ENCODE measurements around the gene EIF2S1. TPM values are rescaled to one million over a fixed set of nuclear protein-coding genes. Genes with fewer than 3 reads are reported as not detected.

The EIF2S1 gene
- total RNA-seq, 2 donors from 2014 or later = 114 to 136 TPM

GRCh38 chr14:67343601-67344230, 16.4 kb upstream of the EIF2S1 start:
- H3K9me3 Mint-ChIP-seq = peaks cover 14% of the 10 kb centered on the region
- TF ChIP-seq, protein P1, sequence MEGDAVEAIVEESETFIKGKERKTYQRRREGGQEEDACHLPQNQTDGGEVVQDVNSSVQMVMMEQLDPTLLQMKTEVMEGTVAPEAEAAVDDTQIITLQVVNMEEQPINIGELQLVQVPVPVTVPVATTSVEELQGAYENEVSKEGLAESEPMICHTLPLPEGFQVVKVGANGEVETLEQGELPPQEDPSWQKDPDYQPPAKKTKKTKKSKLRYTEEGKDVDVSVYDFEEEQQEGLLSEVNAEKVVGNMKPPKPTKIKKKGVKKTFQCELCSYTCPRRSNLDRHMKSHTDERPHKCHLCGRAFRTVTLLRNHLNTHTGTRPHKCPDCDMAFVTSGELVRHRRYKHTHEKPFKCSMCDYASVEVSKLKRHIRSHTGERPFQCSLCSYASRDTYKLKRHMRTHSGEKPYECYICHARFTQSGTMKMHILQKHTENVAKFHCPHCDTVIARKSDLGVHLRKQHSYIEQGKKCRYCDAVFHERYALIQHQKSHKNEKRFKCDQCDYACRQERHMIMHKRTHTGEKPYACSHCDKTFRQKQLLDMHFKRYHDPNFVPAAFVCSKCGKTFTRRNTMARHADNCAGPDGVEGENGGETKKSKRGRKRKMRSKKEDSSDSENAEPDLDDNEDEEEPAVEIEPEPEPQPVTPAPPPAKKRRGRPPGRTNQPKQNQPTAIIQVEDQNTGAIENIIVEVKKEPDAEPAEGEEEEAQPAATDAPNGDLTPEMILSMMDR (conservative IDR thresholded peaks at IDR 0.05) = no peak

DNA sequence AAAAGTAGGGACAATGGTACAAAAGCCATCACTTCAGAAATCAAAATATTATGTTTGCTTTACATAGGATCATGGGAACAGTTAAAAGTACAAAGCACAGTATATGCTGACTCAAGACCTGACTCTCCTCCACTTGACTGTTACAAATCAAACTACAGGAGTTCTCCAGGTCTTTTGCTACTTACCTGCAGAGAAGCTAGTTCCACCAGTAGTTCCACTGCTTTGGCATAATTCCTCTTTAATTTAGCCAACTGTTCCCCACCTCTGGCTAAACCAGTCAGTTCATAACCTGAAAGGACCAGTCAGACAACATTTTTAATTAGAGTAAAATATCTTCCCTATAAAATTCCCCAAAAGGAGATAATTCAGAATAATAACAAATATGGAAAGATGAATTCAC, 14.5 kb upstream of the EIF2S1 start:
- Mint-ChIP-seq H3K36me3 (ENCODE audit: low read depth) (peaks cover 73% of the 10 kb centered on the region), H3K27ac (no peak overlapping the region), H3K27me3 (ENCODE audit: insufficient read depth) (no peaks in the 10 kb centered on the region), H3K4me1 (no peaks in the 10 kb centered on the region), H3K9me3 (peaks cover 8% of the 10 kb centered on the region), H3K4me3 (no peak overlapping the region)
- H3K4me3 ChIP-seq (ENCODE audit: low read length) = no peak overlapping the region
- H3K9me3 ChIP-seq (ENCODE audit: control insufficient read depth, low read length) = peaks cover under 1% of the 10 kb centered on the region
- H3K27me3 ChIP-seq (ENCODE audit: control insufficient read depth, insufficient read depth, low read length, poor library complexity, severe bottlenecking) = no peaks in the 10 kb centered on the region
- H3K4me1 ChIP-seq (ENCODE audit: control insufficient read depth, insufficient read depth, low read length) = no peaks in the 10 kb centered on the region
- H3K9ac ChIP-seq (ENCODE audit: extremely low read depth, low read length, poor library complexity, severe bottlenecking) = no peak overlapping the region
- TF ChIP-seq, protein P1 (conservative IDR thresholded peaks at IDR 0.05) = no peak
- no peak overlapping the region for H3K27ac ChIP-seq (ENCODE audit: low read depth, low read length)
- peaks cover 73% of the 10 kb centered on the region for H3K36me3 ChIP-seq (ENCODE audit: control insufficient read depth, insufficient read depth, low read length)
- no peak for DNase-seq

More at GRCh38 chr14:67343601-67344230, 16.4 kb upstream of the EIF2S1 start:
- Mint-ChIP-seq H3K36me3 (ENCODE audit: low read depth) (peaks cover 72% of the 10 kb centered on the region), H3K4me3 (no peak overlapping the region), H3K4me1 (no peaks in the 10 kb centered on the region), H3K27me3 (ENCODE audit: insufficient read depth) (no peaks in the 10 kb centered on the region), H3K27ac (no peak overlapping the region)
- Histone ChIP-seq H3K27me3 (ENCODE audit: control insufficient read depth, insufficient read depth, low read length, poor library complexity, severe bottlenecking) (no peaks in the 10 kb centered on the region), H3K9ac (ENCODE audit: extremely low read depth, low read length, poor library complexity, severe bottlenecking) (no peak overlapping the region), H3K4me1 (ENCODE audit: control insufficient read depth, insufficient read depth, low read length) (no peaks in the 10 kb centered on the region), H3K27ac (ENCODE audit: low read depth, low read length) (no peak overlapping the region), H3K36me3 (ENCODE audit: control insufficient read depth, insufficient read depth, low read length) (peaks cover 74% of the 10 kb centered on the region), H3K9me3 (ENCODE audit: control insufficient read depth, low read length) (peaks cover 8% of the 10 kb centered on the region), H3K4me3 (ENCODE audit: low read length) (no peak overlapping the region)
- WGBS, 2 experiments (ENCODE audit: insufficient coverage in 1 of 2, insufficient read length in 1 of 2) = 93 to 98% methylated on average over 3 to 4 of the region's 4 CpGs
- DNase-seq = no peak

DNA sequence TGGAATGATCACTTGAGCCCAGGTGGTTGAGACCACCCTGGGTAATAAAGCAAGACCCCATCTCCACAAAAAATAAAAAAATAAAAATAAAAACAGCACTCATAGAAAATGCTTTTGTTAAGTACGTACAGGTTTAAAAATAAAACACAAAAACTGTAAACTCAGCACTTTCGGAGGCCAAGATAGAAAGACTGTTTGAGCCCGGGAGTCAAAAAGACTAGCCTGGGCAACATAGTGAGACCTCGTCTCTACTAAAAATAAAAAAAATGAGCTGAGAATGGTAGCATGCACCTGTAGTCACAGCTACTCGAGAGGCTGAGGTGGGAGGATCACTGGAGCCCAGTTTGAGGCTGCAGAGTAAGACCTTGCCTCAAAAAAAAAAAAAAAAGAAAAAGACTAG, 8.1 kb upstream of the EIF2S1 start:
- Mint-ChIP-seq H3K36me3 (ENCODE audit: low read depth) (peaks cover 40% of the 10 kb centered on the region), H3K27ac (no peak overlapping the region), H3K9me3 (no peaks in the 10 kb centered on the region), H3K4me3 (no peak overlapping the region), H3K27me3 (ENCODE audit: insufficient read depth) (no peaks in the 10 kb centered on the region), H3K4me1 (peaks cover 6% of the 10 kb centered on the region)
- H3K9ac ChIP-seq (ENCODE audit: extremely low read depth, low read length, poor library complexity, severe bottlenecking) = no peak overlapping the region
- no peaks in the 10 kb centered on the region for H3K27me3 ChIP-seq (ENCODE audit: control insufficient read depth, insufficient read depth, low read length, poor library complexity, severe bottlenecking)
- H3K36me3 ChIP-seq (ENCODE audit: control insufficient read depth, insufficient read depth, low read length) = peaks cover 63% of the 10 kb centered on the region
- TF ChIP-seq, protein P1 (conservative IDR thresholded peaks at IDR 0.05) = no peak
- no peak overlapping the region for H3K4me3 ChIP-seq (ENCODE audit: low read length)
- H3K9me3 ChIP-seq (ENCODE audit: control insufficient read depth, low read length) = no peaks in the 10 kb centered on the region
- 86 to 92% methylated on average over 4 to 5 of the region's 5 CpGs for WGBS, 2 experiments (ENCODE audit: insufficient coverage in 1 of 2, insufficient read length in 1 of 2)
- no peak overlapping the region for H3K27ac ChIP-seq (ENCODE audit: low read depth, low read length)
- no peaks in the 10 kb centered on the region for H3K4me1 ChIP-seq (ENCODE audit: control insufficient read depth, insufficient read depth, low read length)
- no peak for DNase-seq
